ENCODE data around the gene HLA-DRB1.
"Not testable (repeated sequence)": the region's sequence is repeated elsewhere in the genome, so short reads cannot be mapped to it uniquely, and the experiment has no call there.

Gene HLA-DRB1

DNA sequence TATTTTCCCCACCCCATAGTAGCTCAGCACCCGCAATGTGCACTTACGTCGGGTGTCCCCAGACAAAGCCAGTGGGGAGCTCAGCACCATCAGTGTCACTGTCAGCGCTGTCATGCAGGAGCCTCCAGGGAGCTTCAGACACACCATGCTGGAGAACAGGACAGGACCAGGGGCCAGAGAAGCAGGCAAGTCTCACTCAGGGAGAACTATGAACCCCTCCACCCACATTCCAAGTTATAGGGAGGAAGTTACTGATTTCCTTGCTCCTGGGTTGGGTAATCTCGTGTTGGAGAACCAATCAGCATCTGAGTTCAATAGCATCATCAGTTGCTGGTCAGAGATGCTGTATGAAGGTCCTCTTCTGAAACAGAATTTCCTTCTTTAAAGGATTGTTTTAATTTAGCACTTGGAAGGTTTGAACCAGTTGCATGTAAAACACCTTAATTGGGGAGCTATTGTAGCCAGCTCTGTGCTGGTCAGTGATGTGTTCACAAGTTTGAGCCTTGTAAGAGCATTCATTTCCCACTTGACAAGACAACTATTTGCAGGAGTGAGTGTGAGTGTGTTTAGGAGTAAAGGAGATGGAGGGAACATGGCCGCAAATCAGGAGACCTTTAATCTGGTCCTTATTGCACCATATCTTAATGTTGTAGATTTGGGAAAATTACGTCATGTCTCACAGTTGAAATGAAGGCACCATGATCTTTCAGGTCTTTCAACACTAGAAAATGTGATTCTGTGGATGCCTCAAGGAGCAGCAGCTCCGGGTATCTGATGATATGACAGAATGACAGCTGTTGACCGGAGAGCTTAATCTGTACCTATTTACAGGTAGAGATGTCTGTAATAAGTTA, at the start of gene HLA-DRB1:
HLA-DRB1 (minus strand) TSS at position 253 of the 854 bp plus-strand sequence; CDS start at position 147, 106 bp downstream.
- peak; percentile 68 for DNase-seq

DNA sequence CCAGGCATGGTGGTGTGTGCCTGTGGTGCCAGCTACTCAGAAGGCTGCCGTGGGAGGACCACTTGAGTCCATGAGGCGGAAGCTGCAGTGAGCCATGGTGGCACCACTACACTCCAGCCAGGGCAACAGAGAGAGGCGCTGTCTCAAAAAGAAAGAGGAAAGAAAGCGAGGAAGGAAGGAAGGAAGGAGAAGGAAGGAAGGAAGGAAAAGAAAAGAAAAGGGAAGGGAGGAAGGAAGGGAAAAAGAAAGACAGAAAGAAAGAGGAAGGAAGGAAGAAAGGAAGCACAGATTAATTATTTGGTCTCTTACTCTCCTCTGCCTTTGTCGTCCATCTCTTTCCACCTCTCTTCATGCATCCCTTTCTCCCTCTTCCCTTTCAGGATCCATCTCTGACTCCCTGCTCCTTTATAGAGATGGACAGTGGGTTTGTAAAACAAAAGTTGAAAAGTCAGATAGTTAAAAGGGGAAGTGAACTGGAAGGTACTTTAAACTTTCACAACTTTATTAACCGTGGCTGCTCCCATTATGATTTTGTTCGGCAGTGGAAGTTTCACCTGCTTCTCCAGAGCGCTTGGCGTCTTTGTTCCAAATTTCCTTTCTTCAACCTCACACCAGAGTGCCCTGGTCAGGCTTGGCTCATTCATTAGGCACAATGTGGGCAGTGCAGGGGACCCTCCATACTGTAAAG, 49.0 kb upstream of the HLA-DRB1 start:
- DNase-seq: no peak

DNA sequence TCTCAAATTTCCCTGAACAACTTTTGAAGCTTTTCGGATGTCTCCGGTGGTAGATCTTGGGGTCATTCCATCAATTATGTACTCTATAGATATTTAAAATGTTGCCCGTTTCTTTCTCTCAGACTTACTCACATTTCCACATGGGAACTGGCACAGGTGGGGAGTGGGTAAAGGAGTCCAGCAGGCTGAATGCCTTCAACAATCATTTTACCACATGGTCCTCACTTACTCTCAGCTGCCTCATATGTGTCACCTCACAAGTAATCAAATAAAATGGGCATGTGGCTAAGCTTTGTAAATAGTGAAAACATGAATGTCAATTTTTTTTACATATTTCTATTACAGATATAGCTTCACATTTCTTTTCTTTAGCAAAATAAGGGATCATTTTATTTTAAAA, 48.2 kb upstream of the HLA-DRB1 start:
- no peak for DNase-seq

DNA sequence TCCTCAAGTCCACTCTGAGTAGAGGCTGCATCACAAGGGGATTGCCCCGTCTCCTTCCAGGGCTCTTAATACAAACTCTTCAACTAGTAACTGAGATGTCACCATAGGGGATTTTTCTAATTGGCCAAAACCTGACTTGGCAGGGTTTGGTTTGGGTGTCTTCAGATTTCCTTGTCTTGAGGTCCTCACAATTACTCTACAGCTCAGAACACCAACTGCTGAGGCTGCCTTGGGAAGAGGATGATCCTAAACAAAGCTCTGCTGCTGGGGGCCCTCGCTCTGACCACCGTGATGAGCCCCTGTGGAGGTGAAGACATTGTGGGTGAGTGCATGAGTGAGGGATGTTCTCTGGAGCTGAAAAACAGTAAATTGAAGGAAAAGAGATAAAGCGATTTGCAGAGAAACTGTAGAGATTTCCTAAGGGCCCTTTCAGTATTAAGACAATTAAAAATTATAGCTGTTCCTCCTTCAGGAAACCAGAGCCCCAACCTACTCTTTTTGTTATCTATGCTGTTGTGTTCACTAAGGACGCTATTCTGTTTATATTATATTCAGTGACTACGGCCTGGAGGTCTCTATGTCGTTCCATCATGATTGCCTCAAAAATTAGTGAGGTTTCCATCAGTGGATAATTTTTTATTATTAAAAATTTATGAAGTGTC, 47.7 kb upstream of the HLA-DRB1 start, which contains the start of gene HLA-DQA1:
HLA-DQA1 (plus strand) TSS at position 188 of the 662 bp plus-strand sequence; CDS start at position 241, 53 bp downstream.
- no peak for DNase-seq

DNA sequence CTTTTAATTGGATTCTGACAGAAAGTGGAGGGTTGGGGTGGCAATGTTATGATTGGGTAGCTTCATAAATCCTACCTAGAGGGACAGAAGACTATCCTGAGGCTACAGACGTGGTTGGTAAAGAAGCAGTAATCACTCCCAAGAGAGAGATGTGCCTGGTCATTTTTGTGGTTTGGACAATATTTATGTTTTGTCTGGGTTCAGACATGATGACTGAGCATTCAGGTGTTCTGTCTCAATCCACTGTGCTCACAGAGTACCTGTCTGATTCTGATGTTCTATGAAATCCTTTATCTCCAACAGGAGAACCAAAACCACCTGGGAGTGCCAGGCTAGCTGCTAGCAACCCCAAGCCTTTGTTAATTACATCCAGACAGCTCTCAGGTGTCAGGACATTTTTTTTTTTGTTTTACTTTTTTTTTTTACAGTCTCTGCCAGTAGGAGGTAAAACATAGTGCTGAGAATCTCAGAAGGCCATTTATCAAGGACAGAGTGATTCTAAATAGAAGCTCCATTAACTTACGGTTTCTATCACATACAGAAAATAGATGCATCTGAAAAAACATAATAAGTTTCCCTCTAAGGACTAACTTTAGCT, 46.0 kb upstream of the HLA-DRB1 start:
- DNase-seq: no peak

DNA sequence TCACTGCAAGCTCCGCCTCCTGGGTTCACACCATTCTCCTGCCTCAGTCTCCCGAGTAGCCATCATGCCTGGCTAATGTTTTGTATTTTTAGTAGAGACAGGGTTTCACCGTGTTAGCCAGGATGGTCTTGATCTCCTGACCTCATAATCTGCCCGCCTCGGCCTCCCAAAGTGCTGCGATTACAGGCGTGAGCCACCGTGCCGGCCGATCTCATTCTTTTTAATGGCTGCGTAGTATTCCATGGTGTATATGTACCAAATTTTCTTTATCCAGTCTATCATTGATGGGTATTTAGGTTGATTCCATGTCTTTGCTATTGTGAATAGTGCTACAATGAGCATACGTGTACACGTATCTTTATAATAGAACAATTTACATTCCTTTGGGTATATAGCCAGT, 40.1 kb upstream of the HLA-DRB1 start:
- DNase-seq: not testable (repeated sequence)

DNA sequence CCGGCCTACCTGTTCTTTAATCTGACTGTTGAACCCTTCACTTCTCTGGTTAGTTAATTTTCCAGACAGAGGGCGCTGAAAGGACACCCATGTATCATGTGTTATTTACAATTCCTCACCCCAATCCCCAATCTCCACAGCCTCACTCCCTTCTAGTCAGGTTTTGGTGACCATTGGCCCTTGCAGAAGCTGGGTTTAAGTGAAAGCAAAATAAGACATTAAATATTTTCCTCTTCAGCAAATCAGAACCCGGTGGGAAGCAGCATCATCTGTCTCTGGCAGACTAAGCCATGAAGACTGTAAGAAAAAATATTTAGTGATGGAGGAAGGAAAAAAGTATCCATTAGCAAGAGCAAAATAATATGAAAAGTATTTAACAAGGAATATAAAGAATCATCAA, 38.2 kb upstream of the HLA-DRB1 start:
- DNase-seq: peak; percentile 66

DNA sequence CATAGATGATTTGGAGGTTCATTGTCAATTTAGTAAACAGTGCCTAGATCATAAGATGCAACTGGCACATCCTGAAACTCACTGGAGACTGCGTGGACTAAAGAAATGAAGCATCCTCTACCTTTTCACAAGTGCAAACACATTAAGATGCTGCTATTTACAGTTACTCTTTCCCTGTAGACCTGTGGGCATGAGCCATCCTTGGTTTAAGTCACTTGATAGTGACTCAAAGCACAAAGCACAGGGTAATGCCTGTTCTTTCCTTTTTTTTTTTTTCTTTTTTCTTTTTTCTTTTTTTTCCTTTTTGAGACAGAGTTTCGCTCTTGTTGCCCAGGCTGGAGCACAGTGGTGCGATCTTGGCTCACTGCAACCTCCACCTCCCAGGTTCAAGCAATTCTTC, 37.6 kb upstream of the HLA-DRB1 start:
- no peak for DNase-seq

DNA sequence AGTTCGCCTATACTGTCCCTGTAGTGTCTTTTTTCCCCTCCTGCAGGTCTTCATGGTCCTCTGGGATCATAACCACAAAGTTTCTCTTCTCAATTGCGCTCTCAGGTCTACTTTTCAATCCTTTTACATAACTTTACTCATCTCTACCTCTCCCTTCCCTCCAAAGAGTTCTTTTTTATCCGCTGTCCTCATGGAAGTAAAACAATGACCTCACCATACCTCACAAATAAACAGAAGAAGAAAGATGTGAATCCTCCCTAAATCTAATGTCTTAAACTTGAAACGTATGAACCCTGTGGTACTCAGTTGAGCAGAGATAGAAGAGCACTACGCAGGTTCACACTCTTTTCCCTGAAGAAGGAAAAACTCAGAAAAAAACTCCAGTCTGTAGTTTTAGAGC, 35.5 kb upstream of the HLA-DRB1 start:
- DNase-seq: no peak

DNA sequence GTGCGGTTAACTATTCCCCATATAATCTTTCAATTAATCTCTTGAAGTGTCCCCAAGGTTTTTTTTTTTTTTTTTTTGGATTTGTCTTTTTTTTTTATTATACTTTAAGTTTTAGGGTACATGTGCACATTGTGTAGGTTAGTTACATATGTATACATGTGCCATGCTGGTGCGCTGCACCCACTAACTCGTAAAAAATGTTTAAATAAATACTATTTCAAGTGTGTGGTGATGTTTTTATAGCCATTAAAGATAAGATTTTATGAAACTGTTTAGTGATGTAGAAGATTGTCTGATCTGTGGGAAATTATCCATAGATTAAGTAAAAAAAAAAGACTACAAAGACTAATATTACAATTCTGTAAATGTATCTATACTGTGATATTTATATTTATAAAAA, 34.9 kb upstream of the HLA-DRB1 start:
- DNase-seq: no peak

DNA sequence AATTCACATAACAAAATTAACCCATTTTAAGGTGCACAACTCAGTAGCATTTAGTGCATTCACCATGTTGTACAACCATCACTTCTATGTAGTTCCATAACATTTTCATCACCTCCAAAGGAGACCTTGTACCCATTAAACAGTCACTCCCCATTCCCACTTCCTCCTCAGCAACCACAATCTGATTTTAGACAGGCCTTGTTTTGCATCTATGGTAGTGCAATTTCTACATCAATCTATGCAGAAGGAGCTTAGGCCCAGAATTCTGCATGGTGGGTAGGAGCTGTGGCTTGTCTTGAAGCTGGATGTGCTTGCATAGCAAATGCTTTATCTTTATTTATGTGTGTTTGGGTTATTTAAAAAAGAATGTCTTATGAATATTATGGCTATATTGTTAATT, 34.0 kb upstream of the HLA-DRB1 start:
- no peak for DNase-seq

DNA sequence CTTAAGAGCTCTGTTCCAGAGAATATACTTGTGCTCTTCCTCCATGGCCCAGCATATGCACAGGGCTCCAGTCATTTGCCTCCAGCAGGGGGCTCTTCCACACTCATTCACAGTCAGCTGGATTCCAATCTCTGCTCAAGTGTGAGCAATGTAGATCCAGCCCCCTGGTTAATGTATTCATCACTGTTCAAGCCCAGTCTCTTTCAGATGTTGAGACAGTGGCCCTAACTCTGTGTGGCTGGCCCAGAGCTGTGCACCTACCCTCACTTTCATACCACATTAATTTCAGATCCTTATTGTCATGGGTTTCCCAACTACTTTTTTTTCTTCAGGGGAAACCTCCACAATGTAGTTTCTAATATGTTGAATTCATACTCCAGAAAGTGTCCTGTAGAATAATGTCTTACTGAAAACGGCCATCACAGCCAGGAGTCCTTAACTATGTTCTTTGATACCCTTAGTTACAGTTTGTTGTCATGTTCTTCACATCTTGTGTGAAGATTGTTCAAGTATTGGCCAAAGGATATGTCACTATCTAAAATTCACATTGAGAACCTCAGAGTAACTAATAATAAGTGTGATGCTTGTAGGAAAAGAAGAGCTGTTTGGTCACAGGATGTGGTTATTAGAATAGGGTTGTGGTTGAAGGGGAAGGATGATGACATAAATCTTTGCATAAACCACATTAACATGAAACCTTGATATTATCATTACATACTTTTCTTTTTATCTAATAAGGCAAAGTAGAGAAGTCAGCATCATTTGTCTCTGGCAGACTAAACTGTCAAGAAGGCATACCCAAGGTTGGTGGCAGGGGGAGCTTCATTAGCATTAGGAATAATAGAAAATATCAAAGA, 33.1 kb upstream of the HLA-DRB1 start:
- DNase-seq: peak; percentile 76

DNA sequence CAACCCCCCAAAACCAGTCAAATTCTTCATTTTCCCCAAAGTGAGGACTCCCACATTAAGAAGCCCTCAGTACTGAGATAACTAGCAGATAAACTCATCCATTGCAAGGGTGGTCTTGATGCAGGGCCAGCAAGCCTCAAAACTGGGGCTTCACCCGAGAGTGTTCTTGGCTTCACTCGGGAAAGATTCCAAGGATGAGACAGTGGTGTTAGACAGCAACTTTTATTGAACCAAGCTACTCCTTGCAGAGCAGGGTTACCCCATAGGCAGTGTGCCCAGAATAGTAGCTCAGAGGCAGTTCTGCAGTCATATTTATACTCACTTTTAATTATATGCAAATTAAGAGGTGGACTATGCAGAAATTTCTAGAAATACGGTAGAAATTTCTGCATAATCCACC, 31.7 kb upstream of the HLA-DRB1 start:
- no peak for DNase-seq

DNA sequence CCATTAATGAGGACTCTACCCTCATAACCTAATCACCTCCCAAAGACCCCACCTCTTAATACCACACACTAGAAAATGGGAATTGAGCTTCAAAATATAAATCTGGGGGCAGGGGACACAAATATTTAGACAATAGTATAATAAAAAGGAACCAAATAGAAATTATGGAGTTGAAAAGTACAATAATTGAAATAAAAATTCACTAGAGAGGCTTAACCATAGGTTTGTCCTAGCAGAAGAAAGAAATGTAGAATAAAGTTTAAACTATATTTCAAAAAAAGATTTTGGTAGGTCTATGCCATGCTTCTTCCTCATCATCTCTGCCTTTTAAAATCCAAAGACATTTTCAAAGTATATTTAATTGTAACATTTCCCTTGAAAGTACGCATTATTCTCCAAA, 28.1 kb upstream of the HLA-DRB1 start:
- DNase-seq: no peak

DNA sequence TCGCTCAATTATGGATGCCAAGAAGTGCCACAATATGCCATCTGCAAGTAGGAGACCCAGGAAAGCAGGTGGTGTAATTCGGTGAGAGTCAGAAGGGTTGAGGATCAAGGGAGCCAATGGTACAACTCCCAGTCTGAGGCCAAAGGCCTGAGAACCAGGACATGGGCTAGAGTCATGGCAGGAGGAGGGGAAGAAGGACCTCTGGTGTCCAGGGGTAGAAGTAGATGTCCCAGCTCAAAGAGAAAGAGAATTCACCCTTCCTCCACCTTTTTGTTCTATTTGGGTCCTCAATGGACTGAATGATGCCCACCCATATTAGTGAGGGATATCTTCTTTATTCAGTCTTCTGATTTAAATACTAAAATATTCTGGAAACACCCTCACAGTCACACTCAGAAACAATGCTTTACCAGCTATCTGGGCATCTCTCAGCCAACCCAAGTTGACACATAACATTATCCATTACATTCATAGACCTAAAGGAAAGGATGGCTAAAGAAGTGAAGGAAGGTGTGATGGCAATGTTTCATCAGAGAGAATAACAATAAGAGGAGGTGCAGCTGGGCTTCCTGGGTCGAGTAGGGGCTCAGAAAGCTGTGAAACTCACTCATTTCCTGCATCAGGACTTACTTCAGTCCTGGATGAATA, 26.4 kb upstream of the HLA-DRB1 start:
- DNase-seq: no peak

DNA sequence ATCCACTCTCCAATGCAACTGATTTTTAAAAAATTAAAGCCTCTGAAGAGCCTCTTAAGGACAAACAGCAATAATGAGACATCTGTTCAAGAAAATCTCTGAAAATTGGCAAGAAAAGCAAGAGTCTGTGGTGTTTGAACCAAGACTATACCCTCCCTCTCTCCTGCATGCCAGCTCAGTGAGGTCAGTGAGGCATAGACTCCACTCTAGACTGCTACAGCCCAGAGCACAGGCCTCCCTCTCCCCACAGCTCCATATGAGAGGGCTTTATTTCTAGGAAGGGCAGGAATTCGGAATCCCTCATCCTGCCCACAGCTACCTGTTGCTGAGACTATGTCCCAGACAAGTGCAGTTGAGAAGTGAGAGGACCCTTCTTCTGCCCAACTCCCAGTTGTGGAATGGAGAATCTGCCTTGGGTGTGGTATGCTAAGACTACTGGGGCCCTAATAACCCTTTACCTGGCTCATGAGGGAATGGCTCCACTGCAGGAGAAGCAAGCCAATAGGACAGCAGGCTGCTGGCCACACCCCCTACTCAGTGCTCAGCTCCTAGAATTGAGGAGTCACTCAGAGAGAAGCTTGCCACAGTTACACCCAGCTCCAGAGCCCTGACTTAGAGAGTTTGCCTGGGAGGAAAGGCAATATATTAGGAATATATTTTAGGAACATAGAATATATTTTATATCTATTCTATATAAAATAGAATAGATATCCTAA, 24.9 kb upstream of the HLA-DRB1 start:
- no peak for DNase-seq

DNA sequence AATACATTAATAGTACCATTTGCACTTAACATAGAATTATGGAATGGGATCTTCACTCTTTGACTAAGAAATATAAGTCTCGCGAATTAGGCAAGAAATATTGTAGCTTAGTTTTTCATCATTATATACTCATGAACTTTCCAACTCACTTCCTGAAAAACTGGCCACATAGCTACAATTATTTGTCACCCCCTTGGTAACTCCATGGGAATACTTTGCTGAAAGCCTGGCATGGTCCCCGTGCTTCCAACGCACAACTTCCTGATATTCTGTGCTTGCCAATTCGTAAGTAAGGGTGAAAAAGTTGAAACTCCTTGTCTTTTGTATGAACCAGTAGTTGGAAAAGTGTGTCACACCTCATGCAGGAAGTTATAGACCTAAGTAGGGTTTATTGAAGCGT, 23.8 kb upstream of the HLA-DRB1 start:
- DNase-seq: no peak

DNA sequence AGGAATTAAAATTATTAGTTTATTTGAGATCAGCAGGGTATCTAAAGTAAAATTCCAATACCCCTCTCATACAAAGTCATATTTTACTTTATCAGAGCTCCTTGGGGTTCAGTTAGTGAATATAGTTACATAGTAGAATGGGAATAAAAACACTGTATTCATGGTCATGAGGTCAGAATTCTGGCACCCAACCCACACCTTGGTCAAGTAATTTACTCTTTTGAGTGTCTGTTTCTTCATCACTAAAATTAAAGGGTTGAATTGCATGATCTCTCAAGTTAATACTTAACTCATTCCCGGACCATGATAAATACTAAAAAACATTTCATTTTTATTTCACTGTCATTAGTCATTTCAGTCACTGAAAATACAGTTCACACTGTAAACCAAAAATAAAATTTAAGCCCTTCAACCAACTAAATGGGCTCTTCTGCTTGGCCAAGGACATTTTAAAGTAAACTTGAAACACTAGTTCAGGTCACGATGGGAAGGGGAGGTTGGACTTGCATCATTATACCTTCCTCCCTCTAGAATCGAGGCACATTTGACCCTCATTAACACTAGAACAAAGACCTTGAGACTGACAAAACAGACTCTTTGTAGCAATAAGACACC, 21.1 kb upstream of the HLA-DRB1 start:
- DNase-seq: no peak

DNA sequence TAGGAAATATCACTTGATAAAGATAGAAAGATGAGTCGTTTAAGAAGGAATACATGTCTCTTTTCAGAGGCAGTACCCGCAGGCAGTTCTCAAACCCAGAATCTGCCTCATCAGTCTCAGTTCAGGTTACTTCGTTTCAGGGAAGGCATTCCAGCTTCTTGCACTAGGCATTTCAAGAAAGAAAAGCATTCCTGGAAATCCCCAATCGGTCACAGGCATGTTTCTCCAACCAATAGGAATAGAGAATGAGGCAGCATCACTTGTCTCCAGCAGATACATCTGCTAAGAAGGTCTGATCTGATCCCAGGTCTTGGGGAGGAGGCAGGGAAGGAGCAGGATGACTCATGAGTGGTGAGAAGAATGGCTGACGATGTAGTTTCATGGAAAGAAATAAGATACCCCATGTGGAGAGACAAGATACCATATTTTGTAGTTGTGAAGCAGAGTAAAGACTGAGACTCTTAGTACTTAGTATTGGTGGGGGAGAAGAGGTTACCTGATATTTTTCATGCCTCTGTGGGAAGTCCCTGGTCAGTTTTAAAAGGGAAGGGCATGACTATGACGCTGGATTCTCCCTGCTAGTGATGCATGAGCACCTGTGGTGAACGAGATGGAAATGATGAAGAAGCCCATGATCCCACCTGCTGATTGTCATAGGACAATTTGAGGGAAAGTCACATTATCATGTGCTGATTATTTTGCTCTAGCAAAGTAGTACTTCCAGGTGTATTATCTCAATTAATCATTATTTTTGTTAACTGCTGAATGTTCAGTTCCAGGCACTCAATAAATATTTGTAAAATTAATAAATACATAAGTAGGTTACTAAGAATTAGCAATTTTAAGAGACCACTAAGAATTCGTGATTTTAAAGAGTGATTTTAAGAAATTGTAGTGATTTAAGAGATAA, 20.3 kb upstream of the HLA-DRB1 start:
- peak; percentile 74 for DNase-seq

DNA sequence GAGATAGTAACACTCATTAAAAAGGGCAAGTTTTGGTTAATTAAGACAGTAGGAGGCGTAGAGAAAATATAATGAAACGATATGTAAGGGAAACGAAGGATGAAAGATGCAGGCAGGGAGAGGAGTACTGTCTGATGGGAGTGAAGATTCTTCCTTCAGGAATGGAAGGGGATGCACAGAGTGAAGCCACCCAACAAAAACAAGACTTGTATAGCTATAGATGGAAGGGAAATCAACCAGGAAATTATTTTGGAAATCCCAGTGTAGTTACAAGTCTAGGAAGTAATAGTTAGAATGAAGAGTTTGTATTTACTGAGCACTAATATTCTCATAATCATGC, 19.7 kb upstream of the HLA-DRB1 start:
- no peak for DNase-seq
